ENCODE measurements around the gene CNOT4. TPM values are rescaled to one million over a fixed set of nuclear protein-coding genes. Genes with fewer than 3 reads are reported as not detected.

Gene CNOT4
- total RNA-seq, 1 experiment from 2014 or later, result 16.6 TPM

DNA sequence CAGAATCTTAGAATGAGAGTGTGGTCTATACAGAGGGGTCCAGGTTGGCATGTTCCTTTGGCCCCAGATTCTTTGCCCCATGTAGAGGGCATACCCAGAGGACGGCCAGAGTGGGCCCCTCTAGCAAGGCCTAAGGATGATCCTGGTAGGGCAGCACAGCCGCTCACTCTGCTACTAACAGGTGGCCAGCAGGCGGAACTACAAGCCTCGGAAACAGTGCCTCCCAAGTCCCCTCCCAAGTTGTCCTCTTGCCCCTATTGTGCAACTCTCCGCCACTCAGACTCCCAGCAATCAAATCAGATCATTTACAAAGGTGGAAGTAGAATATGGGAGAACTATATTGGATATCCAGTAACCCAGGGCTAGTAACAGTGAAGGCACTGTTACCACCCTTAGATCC is 168.9 kb downstream of the CNOT4 start:
- TF ChIP-seq EZH2phosphoT487 (IDR thresholded peaks at IDR 0.05; ENCODE audit: borderline replicate concordance) (no peak), RAD21 (IDR thresholded peaks at IDR 0.05; ENCODE audit: low read depth) (no peak), SRF (IDR thresholded peaks at IDR 0.05; ENCODE audit: low read depth) (no peak), POLR2A (IDR thresholded peaks at IDR 0.05; ENCODE audit: borderline replicate concordance, extremely low read depth, insufficient read depth, insufficient read length) (no peak), REST (IDR thresholded peaks at IDR 0.05; ENCODE audit: low read depth) (no peak)
- CTCF ChIA-PET, result no interaction called here
- DNase-seq (ENCODE audit: low read depth, low spot score), result no peak
- Histone ChIP-seq H3K9me2 (ENCODE audit: insufficient read depth) (no peaks in the 10 kb centered on the region), H3K27ac (ENCODE audit: low read depth, low read length) (no peak overlapping the region), H4K20me1 (ENCODE audit: insufficient read depth) (no peaks in the 10 kb centered on the region), H2AFZ (ENCODE audit: low read depth, low read length, poor library complexity, severe bottlenecking) (no peak overlapping the region), H3K36me3 (ENCODE audit: control insufficient read depth in 1 of 2, insufficient read depth in 2 of 2, low read length in 2 of 2) (no peaks in the 10 kb centered on the region), H3K9ac (ENCODE audit: low read length) (no peak overlapping the region), H3K4me3 (replicated peaks in 1 of 2; ENCODE audit: low read depth in 1 of 2, low read length in 2 of 2) (no peak overlapping the region), H3K79me2 (ENCODE audit: insufficient read depth, low read length) (no peaks in the 10 kb centered on the region), H3K9me3 (ENCODE audit: control insufficient read depth in 1 of 2, insufficient read depth in 1 of 2, low read depth in 1 of 2, low read length in 2 of 2) (no peaks in the 10 kb centered on the region), H3K4me2 (ENCODE audit: low read length) (no peak overlapping the region), H3K27me3 (ENCODE audit: insufficient read depth, low read length) (0 out of 2 replicates have a peak, but pooled peaks cover 5% of the 10 kb centered on the region), H3K4me1 (ENCODE audit: control insufficient read depth in 1 of 2, insufficient read depth in 2 of 2, low read length in 2 of 2) (no peaks in the 10 kb centered on the region)
- intact Hi-C loops (cut with micrococcal nuclease), result no loop called here
- no TSS peak for BruUV-seq (replicated peaks)
- no peak; the same call in 1 of the 2 replicates for ATAC-seq
- RAD21 ChIA-PET (ENCODE audit: low non-redundant PET in 1 of 2, low total read pairs in 2 of 2, uncharacterized antibody in 2 of 2, unreplicated experiment in 2 of 2), result no interaction called here
- POLR2A ChIA-PET, result no interaction called here

GRCh38 chr7:135337977-135338550 is 171.8 kb downstream of the CNOT4 start:
- intact Hi-C loops (cut with micrococcal nuclease), result loop anchor here (10.0 kb wide), 1 partner anchor 643 kb away; no protein-coding TSS in a partner anchor
- no peaks in the 10 kb centered on the region for H3K36me3 ChIP-seq (ENCODE audit: control insufficient read depth in 1 of 2, insufficient read depth in 2 of 2, low read length in 2 of 2)
- DNase-seq (ENCODE audit: low read depth, low spot score) (no peak), ATAC-seq (no peak)
- no peak overlapping the region for H3K4me3 ChIP-seq (replicated peaks in 1 of 2; ENCODE audit: low read depth in 1 of 2, low read length in 2 of 2)
- no peak overlapping the region for H3K4me2 ChIP-seq (ENCODE audit: low read length)
- no peak overlapping the region for H3K9ac ChIP-seq (ENCODE audit: low read length)
- BruUV-seq (replicated peaks), result no TSS peak
- H3K9me3 ChIP-seq (ENCODE audit: control insufficient read depth in 1 of 2, insufficient read depth in 1 of 2, low read depth in 1 of 2, low read length in 2 of 2), result no peaks in the 10 kb centered on the region
- POLR2A ChIA-PET, result no interaction called here
- no peak overlapping the region for H2AFZ ChIP-seq (ENCODE audit: low read depth, low read length, poor library complexity, severe bottlenecking)
- H3K27me3 ChIP-seq (ENCODE audit: insufficient read depth, low read length), result no peaks in the 10 kb centered on the region
- H4K20me1 ChIP-seq (ENCODE audit: insufficient read depth), result no peaks in the 10 kb centered on the region
- no peaks in the 10 kb centered on the region for H3K9me2 ChIP-seq (ENCODE audit: insufficient read depth)
- RAD21 ChIA-PET (ENCODE audit: low non-redundant PET in 1 of 2, low total read pairs in 2 of 2, uncharacterized antibody in 2 of 2, unreplicated experiment in 2 of 2), result no interaction called here
- H3K4me1 ChIP-seq (ENCODE audit: control insufficient read depth in 1 of 2, insufficient read depth in 2 of 2, low read length in 2 of 2), result no peaks in the 10 kb centered on the region
- CTCF ChIA-PET, result no interaction called here
- H3K27ac ChIP-seq (ENCODE audit: low read depth, low read length), result no peak overlapping the region
- no peaks in the 10 kb centered on the region for H3K79me2 ChIP-seq (ENCODE audit: insufficient read depth, low read length)
- TF ChIP-seq EGR1 (IDR thresholded peaks at IDR 0.05; ENCODE audit: low read depth) (no peak), ZNF274 (IDR thresholded peaks at IDR 0.05; ENCODE audit: low read depth, low read length) (no peak), ELF1 (IDR thresholded peaks at IDR 0.05; ENCODE audit: borderline replicate concordance, low read depth) (no peak), ZFX (IDR thresholded peaks at IDR 0.05) (no peak), SP1 (IDR thresholded peaks at IDR 0.05; ENCODE audit: low read depth) (no peak), YY1 (IDR thresholded peaks at IDR 0.05; ENCODE audit: extremely low read depth, insufficient replicate concordance, low read depth, low read length) (no peak)
- TF ChIP-seq, protein P1, sequence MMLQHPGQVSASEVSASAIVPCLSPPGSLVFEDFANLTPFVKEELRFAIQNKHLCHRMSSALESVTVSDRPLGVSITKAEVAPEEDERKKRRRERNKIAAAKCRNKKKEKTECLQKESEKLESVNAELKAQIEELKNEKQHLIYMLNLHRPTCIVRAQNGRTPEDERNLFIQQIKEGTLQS (IDR thresholded peaks at IDR 0.05), result no peak
- TF ChIP-seq, protein P2, sequence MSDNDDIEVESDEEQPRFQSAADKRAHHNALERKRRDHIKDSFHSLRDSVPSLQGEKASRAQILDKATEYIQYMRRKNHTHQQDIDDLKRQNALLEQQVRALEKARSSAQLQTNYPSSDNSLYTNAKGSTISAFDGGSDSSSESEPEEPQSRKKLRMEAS (IDR thresholded peaks at IDR 0.05), result no peak
- TF ChIP-seq, protein P3, sequence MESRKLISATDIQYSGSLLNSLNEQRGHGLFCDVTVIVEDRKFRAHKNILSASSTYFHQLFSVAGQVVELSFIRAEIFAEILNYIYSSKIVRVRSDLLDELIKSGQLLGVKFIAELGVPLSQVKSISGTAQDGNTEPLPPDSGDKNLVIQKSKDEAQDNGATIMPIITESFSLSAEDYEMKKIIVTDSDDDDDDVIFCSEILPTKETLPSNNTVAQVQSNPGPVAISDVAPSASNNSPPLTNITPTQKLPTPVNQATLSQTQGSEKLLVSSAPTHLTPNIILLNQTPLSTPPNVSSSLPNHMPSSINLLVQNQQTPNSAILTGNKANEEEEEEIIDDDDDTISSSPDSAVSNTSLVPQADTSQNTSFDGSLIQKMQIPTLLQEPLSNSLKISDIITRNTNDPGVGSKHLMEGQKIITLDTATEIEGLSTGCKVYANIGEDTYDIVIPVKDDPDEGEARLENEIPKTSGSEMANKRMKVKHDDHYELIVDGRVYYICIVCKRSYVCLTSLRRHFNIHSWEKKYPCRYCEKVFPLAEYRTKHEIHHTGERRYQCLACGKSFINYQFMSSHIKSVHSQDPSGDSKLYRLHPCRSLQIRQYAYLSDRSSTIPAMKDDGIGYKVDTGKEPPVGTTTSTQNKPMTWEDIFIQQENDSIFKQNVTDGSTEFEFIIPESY (IDR thresholded peaks at IDR 0.05; ENCODE audit: extremely low read depth, insufficient replicate concordance, low read length), result no peak
